Measurements from ENCODE around the gene GDF10. TPM values are rescaled to one million over a fixed set of nuclear protein-coding genes. Genes with fewer than 3 reads are reported as not detected.

Gene GDF10
- total RNA-seq, 6 experiments from 2014 or later: not detected

DNA sequence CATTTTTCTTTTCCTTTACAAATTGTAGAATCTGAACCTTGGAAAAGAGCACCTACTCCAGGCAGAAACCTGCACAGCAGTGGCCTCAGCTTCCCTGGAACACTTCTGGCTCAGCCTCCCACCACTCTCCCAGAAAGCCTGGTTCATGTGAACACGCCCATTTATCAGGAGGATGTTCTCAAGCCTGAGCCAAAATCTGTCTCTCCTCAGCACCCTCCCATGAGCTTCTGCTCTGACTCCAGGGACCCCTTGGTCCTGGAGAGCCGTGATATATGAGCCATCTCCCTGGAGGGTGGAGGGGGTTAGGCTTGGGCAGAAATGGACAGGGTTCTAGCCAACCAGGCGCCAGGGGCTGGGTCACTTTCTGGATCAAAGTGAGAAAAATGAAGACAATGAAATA lies 32.4 kb downstream of the GDF10 start:
- TF ChIP-seq, protein P1, sequence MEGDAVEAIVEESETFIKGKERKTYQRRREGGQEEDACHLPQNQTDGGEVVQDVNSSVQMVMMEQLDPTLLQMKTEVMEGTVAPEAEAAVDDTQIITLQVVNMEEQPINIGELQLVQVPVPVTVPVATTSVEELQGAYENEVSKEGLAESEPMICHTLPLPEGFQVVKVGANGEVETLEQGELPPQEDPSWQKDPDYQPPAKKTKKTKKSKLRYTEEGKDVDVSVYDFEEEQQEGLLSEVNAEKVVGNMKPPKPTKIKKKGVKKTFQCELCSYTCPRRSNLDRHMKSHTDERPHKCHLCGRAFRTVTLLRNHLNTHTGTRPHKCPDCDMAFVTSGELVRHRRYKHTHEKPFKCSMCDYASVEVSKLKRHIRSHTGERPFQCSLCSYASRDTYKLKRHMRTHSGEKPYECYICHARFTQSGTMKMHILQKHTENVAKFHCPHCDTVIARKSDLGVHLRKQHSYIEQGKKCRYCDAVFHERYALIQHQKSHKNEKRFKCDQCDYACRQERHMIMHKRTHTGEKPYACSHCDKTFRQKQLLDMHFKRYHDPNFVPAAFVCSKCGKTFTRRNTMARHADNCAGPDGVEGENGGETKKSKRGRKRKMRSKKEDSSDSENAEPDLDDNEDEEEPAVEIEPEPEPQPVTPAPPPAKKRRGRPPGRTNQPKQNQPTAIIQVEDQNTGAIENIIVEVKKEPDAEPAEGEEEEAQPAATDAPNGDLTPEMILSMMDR (IDR thresholded peaks at IDR 0.05): no peak
- TF ChIP-seq POLR2A (IDR thresholded peaks at IDR 0.05): no peak
- intact Hi-C loops (cut with DNase I): no loop called here
- 76% methylated on average over 2 of the region's 3 CpGs for WGBS (ENCODE audit: insufficient coverage, low coverage, low lambda C conversion rate, missing lambda C conversion rate)
- no peaks in the 10 kb centered on the region for H3K9me3 ChIP-seq
- H3K4me3 ChIP-seq: no peak overlapping the region
- no peak overlapping the region for H3K27ac ChIP-seq
- H3K4me1 ChIP-seq: peaks cover 0 to 12% (median 5%) of the 10 kb centered on the region in 4 donors
- no peak for DNase-seq
- no peaks in the 10 kb centered on the region for H3K36me3 ChIP-seq
- ATAC-seq: no peak
- H3K27me3 ChIP-seq: no peaks in the 10 kb centered on the region

DNA sequence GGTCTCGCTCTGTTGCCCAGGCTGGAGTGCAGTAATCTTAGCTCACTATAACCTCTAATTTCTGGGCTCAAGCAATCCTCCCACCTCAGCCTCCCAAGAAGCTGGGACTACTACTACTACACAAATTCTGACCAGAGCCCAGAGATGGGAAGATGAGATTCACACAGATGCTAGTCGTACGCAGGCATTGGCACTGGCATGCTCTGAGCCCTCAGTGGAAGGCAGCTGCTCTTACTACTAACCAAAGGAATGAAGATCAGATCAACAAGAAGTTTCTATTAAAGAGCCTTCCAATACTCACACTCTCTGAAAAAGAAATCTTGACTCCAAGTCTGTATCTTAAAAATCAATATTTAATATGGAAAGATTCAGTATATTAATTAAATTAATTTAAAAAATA lies 32.9 kb downstream of the GDF10 start:
- intact Hi-C loops (cut with DNase I): no loop called here
- TF ChIP-seq, protein P1 (IDR thresholded peaks at IDR 0.05): no peak
- no peak for TF ChIP-seq POLR2A (IDR thresholded peaks at IDR 0.05)
- DNase-seq (no peak), ATAC-seq (no peak)
- Histone ChIP-seq H3K4me1 (peaks cover 0 to 12% (median 5%) of the 10 kb centered on the region in 4 donors), H3K9me3 (no peaks in the 10 kb centered on the region), H3K27ac (no peak overlapping the region), H3K27me3 (no peaks in the 10 kb centered on the region), H3K4me3 (no peak overlapping the region), H3K36me3 (no peaks in the 10 kb centered on the region)
- WGBS (ENCODE audit: insufficient coverage, low coverage, low lambda C conversion rate, missing lambda C conversion rate): 70% methylated on average over 2 of the region's 3 CpGs

- H3K27ac ChIP-seq: no peak overlapping the region
- ATAC-seq: no peak
- H3K9me3 ChIP-seq: no peaks in the 10 kb centered on the region
- no peak for TF ChIP-seq POLR2A (IDR thresholded peaks at IDR 0.05)
- TF ChIP-seq, protein P1 (IDR thresholded peaks at IDR 0.05): no peak
- H3K4me3 ChIP-seq: no peak overlapping the region
- H3K4me1 ChIP-seq: peaks cover 0 to 12% (median 5%) of the 10 kb centered on the region in 4 donors
- no peaks in the 10 kb centered on the region for H3K27me3 ChIP-seq
- no peaks in the 10 kb centered on the region for H3K36me3 ChIP-seq
- no peak for DNase-seq
- intact Hi-C loops (cut with DNase I): no loop called here
- 75% methylated on average over 6 of the region's 6 CpGs for WGBS (ENCODE audit: insufficient coverage, low coverage, low lambda C conversion rate, missing lambda C conversion rate)
These were observed 33.5 kb downstream of the GDF10 start for GRCh38 chr10:47333532-47333931.

DNA sequence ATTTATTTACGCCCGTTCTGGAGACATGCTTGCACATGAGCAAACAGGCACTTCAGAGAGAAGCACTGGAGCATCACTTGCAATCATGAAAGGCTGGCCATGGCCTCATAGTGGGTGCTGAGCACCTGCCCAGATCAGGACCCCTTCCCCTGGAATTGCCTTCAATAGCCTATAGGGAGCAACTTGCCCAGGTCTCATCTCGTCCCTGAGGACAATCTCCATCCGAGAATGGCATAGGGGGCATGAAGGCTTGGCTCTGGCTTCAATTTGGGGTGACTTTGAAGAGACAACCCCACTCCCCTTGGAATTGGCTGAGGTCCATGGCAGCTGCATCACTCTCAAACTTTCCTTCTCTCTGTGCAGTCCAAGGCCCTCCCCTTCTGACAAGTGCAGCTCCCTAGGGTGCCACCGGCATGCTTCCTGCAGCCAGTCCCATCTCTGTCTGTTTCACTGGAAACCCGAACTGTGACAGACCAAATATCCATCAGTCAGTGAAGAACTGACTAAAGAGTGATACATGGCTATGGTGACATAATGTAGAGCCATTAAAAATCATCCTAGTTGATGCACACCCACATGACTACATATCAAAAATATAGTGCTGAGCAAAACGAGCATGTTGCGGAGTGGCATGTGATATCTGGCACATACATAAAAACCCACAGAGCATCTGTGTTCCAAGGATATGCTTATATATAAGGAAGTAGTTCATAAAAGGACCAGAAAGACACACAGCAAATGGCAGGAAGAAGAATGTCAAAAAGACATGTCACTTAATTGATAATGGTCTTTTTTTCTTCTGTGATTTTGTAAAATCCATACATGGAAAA lies 34.7 kb downstream of the GDF10 start:
- 63% methylated on average over 3 of the region's 8 CpGs for WGBS (ENCODE audit: insufficient coverage, low coverage, low lambda C conversion rate, missing lambda C conversion rate)
- intact Hi-C loops (cut with DNase I): no loop called here
- Histone ChIP-seq H3K27ac (no peak overlapping the region), H3K4me1 (peaks cover 0 to 12% (median 5%) of the 10 kb centered on the region in 4 donors), H3K4me3 (no peak overlapping the region), H3K9me3 (no peaks in the 10 kb centered on the region), H3K27me3 (no peaks in the 10 kb centered on the region), H3K36me3 (no peaks in the 10 kb centered on the region)
- TF ChIP-seq, protein P1 (IDR thresholded peaks at IDR 0.05): no peak
- TF ChIP-seq POLR2A (IDR thresholded peaks at IDR 0.05): no peak
- no peak for ATAC-seq
- no peak for DNase-seq
